ENCODE measurements around the gene KCNIP3. TPM values are rescaled to one million over a fixed set of nuclear protein-coding genes. Genes with fewer than 3 reads are reported as not detected.

The KCNIP3 gene
- total RNA-seq, 1 experiment from 2014 or later, result not detected

- no peak for TF ChIP-seq CTCF (IDR thresholded peaks at IDR 0.05; ENCODE audit: insufficient read depth in 1 of 2, low read depth in 1 of 2, low read length in 1 of 2, severe bottlenecking in 1 of 2, unreplicated experiment in 1 of 2)
- intact Hi-C loops (cut with micrococcal nuclease; ENCODE audit: unreplicated experiment), result no loop called here
- no peak overlapping the region for H3K4me3 Mint-ChIP-seq (ENCODE audit: unreplicated experiment)
- CTCF ChIA-PET, result interaction anchor here (0.7 kb wide), 1 partner anchor 30 kb away, joined by 4 read pairs; no protein-coding TSS in a partner anchor
- POLR2A ChIA-PET, result no interaction called here
- BruUV-seq (replicated peaks), result no TSS peak
- Histone ChIP-seq H3K9me3 (no peaks in the 10 kb centered on the region), H3K4me1 (no peaks in the 10 kb centered on the region), H3K4me3 (ENCODE audit: low read depth, low read length) (no peak overlapping the region), H3K27me3 (replicated peaks; ENCODE audit: control insufficient read depth, insufficient read depth, low read length) (no peaks in the 10 kb centered on the region), H3K36me3 (ENCODE audit: control insufficient read depth, insufficient read depth, low read length) (no peaks in the 10 kb centered on the region)
- H3K4me1 Mint-ChIP-seq (ENCODE audit: low read depth, unreplicated experiment), result no peaks in the 10 kb centered on the region
- H3K27me3 Mint-ChIP-seq (ENCODE audit: insufficient read depth, unreplicated experiment), result peaks cover 24% of the 10 kb centered on the region
- no peak overlapping the region for H3K27ac Mint-ChIP-seq (ENCODE audit: unreplicated experiment)
- no peaks in the 10 kb centered on the region for H3K36me3 Mint-ChIP-seq (ENCODE audit: insufficient read depth, unreplicated experiment)
- no peak for DNase-seq
- H3K9me3 Mint-ChIP-seq (ENCODE audit: unreplicated experiment), result no peaks in the 10 kb centered on the region
These were observed 86.5 kb downstream of the KCNIP3 start for GRCh38 chr2:95383635-95384027.

- Mint-ChIP-seq H3K27me3 (ENCODE audit: insufficient read depth, unreplicated experiment) (peaks cover 17% of the 10 kb centered on the region), H3K27ac (ENCODE audit: unreplicated experiment) (no peak overlapping the region), H3K4me3 (ENCODE audit: unreplicated experiment) (no peak overlapping the region), H3K9me3 (ENCODE audit: unreplicated experiment) (no peaks in the 10 kb centered on the region), H3K4me1 (ENCODE audit: low read depth, unreplicated experiment) (no peaks in the 10 kb centered on the region), H3K36me3 (ENCODE audit: insufficient read depth, unreplicated experiment) (no peaks in the 10 kb centered on the region)
- intact Hi-C loops (cut with micrococcal nuclease; ENCODE audit: unreplicated experiment), result no loop called here
- no peak for DNase-seq
- Histone ChIP-seq H3K36me3 (ENCODE audit: control insufficient read depth, insufficient read depth, low read length) (no peaks in the 10 kb centered on the region), H3K9me3 (no peaks in the 10 kb centered on the region), H3K27me3 (replicated peaks; ENCODE audit: control insufficient read depth, insufficient read depth, low read length) (no peaks in the 10 kb centered on the region), H3K4me1 (peaks cover 5% of the 10 kb centered on the region; the same call in 1 of the 2 replicates), H3K4me3 (ENCODE audit: low read depth, low read length) (no peak overlapping the region)
- POLR2A ChIA-PET, result no interaction called here
- no TSS peak for BruUV-seq (replicated peaks)
- CTCF ChIA-PET, result no interaction called here
- TF ChIP-seq CTCF (IDR thresholded peaks at IDR 0.05; ENCODE audit: insufficient read depth in 1 of 2, low read depth in 1 of 2, low read length in 1 of 2, severe bottlenecking in 1 of 2, unreplicated experiment in 1 of 2), result no peak
These were observed 87.9 kb downstream of the KCNIP3 start for GRCh38 chr2:95384854-95385569.

- POLR2A ChIA-PET, result no interaction called here
- no peaks in the 10 kb centered on the region for H3K27me3 ChIP-seq (replicated peaks; ENCODE audit: control insufficient read depth, insufficient read depth, low read length)
- H3K4me1 Mint-ChIP-seq (ENCODE audit: low read depth, unreplicated experiment), result no peaks in the 10 kb centered on the region
- no peak overlapping the region for H3K27ac Mint-ChIP-seq (ENCODE audit: unreplicated experiment)
- H3K9me3 Mint-ChIP-seq (ENCODE audit: unreplicated experiment), result no peaks in the 10 kb centered on the region
- CTCF ChIA-PET, result no interaction called here
- no peaks in the 10 kb centered on the region for H3K36me3 Mint-ChIP-seq (ENCODE audit: insufficient read depth, unreplicated experiment)
- H3K27me3 Mint-ChIP-seq (ENCODE audit: insufficient read depth, unreplicated experiment), result peaks cover 12% of the 10 kb centered on the region
- no TSS peak for BruUV-seq (replicated peaks)
- H3K36me3 ChIP-seq (ENCODE audit: control insufficient read depth, insufficient read depth, low read length), result no peaks in the 10 kb centered on the region
- DNase-seq, result no peak
- no peaks in the 10 kb centered on the region for H3K9me3 ChIP-seq
- peaks cover 11% of the 10 kb centered on the region for H3K4me1 ChIP-seq
- intact Hi-C loops (cut with micrococcal nuclease; ENCODE audit: unreplicated experiment), result no loop called here
- no peak overlapping the region for H3K4me3 ChIP-seq (ENCODE audit: low read depth, low read length)
- no peak for TF ChIP-seq CTCF (IDR thresholded peaks at IDR 0.05; ENCODE audit: insufficient read depth in 1 of 2, low read depth in 1 of 2, low read length in 1 of 2, severe bottlenecking in 1 of 2, unreplicated experiment in 1 of 2)
- no peak overlapping the region for H3K4me3 Mint-ChIP-seq (ENCODE audit: unreplicated experiment)
These were observed 88.4 kb downstream of the KCNIP3 start for GRCh38 chr2:95385570-95385984.

Measured in Caco-2 (cell line).